Measurements from ENCODE around the gene CRABP2. TPM values are rescaled to one million over a fixed set of nuclear protein-coding genes. Genes with fewer than 3 reads are reported as not detected.

Gene CRABP2
- total and polyA plus RNA-seq, 2 donors (not counting 3 experiments of a cell fraction or from before 2014, with no cell fraction given), result 0.32 to 1.0 TPM

DNA sequence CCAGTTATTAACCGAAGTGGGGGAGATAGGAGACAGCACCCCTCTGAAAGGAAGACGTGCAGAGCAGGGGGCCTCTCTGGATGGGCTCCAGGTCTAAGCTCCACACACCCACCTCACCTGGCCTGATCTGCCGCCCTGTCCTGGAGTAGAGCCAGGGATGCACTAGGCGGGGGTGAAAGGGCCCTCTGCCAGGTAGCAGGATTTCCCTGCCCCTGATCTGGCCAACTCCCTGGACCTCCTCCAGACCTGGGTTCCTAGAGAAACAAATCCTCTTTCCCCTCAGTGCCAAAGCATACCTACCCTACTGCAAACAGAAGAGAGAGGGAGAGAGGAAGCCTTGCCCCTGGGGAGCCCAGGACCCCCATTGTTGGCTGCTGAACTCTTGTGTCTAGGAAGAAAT lies 2.0 kb downstream of the CRABP2 start:
- DNase-seq (ENCODE audit: low read depth, low spot score) (no peak), FAIRE-seq (no peak)
- H3K27me3 ChIP-seq (ENCODE audit: control insufficient read depth in 2 of 2, insufficient read depth in 2 of 2, low read length in 2 of 2), result peaks cover 0 to 3% of the 10 kb centered on the region in 2 experiments
- no peak for TF ChIP-seq GATA2 (IDR thresholded peaks at IDR 0.05; ENCODE audit: insufficient read depth, insufficient read length, low read depth, low read length)
- TF ChIP-seq, protein P1, sequence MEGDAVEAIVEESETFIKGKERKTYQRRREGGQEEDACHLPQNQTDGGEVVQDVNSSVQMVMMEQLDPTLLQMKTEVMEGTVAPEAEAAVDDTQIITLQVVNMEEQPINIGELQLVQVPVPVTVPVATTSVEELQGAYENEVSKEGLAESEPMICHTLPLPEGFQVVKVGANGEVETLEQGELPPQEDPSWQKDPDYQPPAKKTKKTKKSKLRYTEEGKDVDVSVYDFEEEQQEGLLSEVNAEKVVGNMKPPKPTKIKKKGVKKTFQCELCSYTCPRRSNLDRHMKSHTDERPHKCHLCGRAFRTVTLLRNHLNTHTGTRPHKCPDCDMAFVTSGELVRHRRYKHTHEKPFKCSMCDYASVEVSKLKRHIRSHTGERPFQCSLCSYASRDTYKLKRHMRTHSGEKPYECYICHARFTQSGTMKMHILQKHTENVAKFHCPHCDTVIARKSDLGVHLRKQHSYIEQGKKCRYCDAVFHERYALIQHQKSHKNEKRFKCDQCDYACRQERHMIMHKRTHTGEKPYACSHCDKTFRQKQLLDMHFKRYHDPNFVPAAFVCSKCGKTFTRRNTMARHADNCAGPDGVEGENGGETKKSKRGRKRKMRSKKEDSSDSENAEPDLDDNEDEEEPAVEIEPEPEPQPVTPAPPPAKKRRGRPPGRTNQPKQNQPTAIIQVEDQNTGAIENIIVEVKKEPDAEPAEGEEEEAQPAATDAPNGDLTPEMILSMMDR (IDR thresholded peaks at IDR 0.05; ENCODE audit: extremely low read depth in 1 of 2, insufficient read depth in 1 of 2, low read depth in 1 of 2, low read length in 2 of 2), result no peak
- BruUV-seq (replicated peaks), result no TSS peak
- intact Hi-C loops (cut with micrococcal nuclease) (no loop called here), dilution Hi-C loops (cut with MboI; ENCODE audit: extremely low pct_ligation_motif_present, low sequenced_read_pairs) (no loop called here)
- H2AFZ ChIP-seq (ENCODE audit: low read depth, low read length), result no peak overlapping the region
- ChIA-PET CTCF (interaction anchor here (0.8 to 15.5 kb wide), 6 partner anchors 14 to 79 kb away, joined by 3 to 453 read pairs (median 4); partner anchors contain the start of gene NES), POLR2A (no interaction called here)
- no peaks in the 10 kb centered on the region for H4K20me1 ChIP-seq (replicated peaks; ENCODE audit: control insufficient read depth, extremely low read depth, insufficient read depth, low read length)
- H3K36me3 ChIP-seq (ENCODE audit: control insufficient read depth in 2 of 2, extremely low read depth in 1 of 2, insufficient read depth in 2 of 2, low read length in 2 of 2), result no peaks in the 10 kb centered on the region
- no peaks in the 10 kb centered on the region for H3K9me1 ChIP-seq (replicated peaks; ENCODE audit: control insufficient read depth, extremely low read depth, insufficient read depth, low read length)
- H3K27ac ChIP-seq (ENCODE audit: insufficient read depth, low read depth, low read length), result no peak overlapping the region
- no peak overlapping the region for H3K4me2 ChIP-seq (ENCODE audit: insufficient read depth, low read length)
- no peaks in the 10 kb centered on the region for H3K79me2 ChIP-seq (ENCODE audit: control insufficient read depth, insufficient read depth, low read length)
- no peak overlapping the region for H3K9ac ChIP-seq (replicated peaks; ENCODE audit: extremely low read depth, insufficient read depth, low read length)
- H3K9me3 ChIP-seq (replicated peaks; ENCODE audit: control insufficient read depth, insufficient read depth, low read length), result no peaks in the 10 kb centered on the region
- no peak overlapping the region for H3K4me3 ChIP-seq (replicated peaks in 1 of 3; ENCODE audit: insufficient read depth in 1 of 3, low read depth in 1 of 3, low read length in 3 of 3)
- peaks cover 19% of the 10 kb centered on the region for H3K4me1 ChIP-seq (ENCODE audit: control insufficient read depth, extremely low read depth, insufficient read depth, low read length)

DNA sequence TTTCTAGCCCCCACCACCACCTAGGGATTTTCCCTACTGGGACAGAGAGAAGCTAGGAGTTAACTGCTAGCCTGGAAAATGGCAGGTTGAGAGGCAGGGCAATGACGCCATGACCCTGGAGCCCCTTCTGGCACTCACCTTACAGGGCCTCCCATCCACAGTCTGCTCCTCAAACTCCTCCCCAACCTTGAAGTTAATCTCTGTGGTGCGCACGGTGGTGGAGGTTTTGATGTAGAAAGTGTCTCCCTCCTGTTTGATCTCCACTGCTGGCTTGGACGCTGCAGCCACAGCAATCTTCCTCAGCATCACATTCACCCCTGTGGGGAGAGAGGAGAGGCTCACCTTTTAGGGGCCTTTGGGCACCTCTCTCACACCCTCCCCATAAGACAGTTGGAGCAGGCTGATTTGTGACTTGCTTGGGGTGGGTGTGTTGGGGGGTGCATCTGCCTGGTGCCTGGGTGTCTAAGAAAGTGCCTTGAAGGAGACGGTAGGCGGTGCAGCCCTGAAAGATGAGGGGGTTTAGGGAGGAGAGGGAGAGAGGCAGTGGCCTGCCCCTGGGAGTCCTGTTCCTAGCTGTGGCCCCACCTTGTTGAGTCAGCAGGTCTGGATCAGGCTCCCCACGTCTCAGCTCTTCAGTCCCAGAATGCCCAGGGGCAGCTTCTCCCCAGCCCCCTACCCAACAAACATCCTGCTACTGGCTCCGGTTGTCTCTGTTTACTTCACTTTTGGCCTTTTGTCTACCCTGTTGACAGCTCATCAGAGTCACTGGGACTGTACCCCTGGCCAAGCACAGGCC lies 4.4 kb downstream of the CRABP2 start:
- no peak overlapping the region for H3K27ac ChIP-seq (ENCODE audit: insufficient read depth, low read depth, low read length)
- H3K79me2 ChIP-seq (ENCODE audit: control insufficient read depth, insufficient read depth, low read length), result no peaks in the 10 kb centered on the region
- H3K4me2 ChIP-seq (ENCODE audit: insufficient read depth, low read length), result no peak overlapping the region
- no peaks in the 10 kb centered on the region for H3K36me3 ChIP-seq (ENCODE audit: control insufficient read depth in 2 of 2, extremely low read depth in 1 of 2, insufficient read depth in 2 of 2, low read length in 2 of 2)
- H3K9me1 ChIP-seq (replicated peaks; ENCODE audit: control insufficient read depth, extremely low read depth, insufficient read depth, low read length), result no peaks in the 10 kb centered on the region
- H3K4me3 ChIP-seq (replicated peaks in 1 of 3; ENCODE audit: insufficient read depth in 1 of 3, low read depth in 1 of 3, low read length in 3 of 3), result no peak overlapping the region
- no peaks in the 10 kb centered on the region for H3K9me3 ChIP-seq (replicated peaks; ENCODE audit: control insufficient read depth, insufficient read depth, low read length)
- TF ChIP-seq JUN (IDR thresholded peaks at IDR 0.05; ENCODE audit: borderline replicate concordance, insufficient read depth, insufficient read length, low read depth), result no peak
- TF ChIP-seq, protein P2, sequence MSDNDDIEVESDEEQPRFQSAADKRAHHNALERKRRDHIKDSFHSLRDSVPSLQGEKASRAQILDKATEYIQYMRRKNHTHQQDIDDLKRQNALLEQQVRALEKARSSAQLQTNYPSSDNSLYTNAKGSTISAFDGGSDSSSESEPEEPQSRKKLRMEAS (IDR thresholded peaks at IDR 0.05; ENCODE audit: insufficient read depth, insufficient read length), result no peak
- TF ChIP-seq GATA2 (IDR thresholded peaks at IDR 0.05; ENCODE audit: insufficient read depth, insufficient read length, low read depth, low read length), result no peak
- no peak for TF ChIP-seq POLR2AphosphoS5 (IDR thresholded peaks at IDR 0.05; ENCODE audit: insufficient read depth, low read depth, low read length)
- no peak for TF ChIP-seq EZH2 (IDR thresholded peaks at IDR 0.05; ENCODE audit: borderline replicate concordance, low read depth, low read length, severe bottlenecking)
- TF ChIP-seq FOS (IDR thresholded peaks at IDR 0.05; ENCODE audit: borderline replicate concordance, insufficient read depth, low read length), result no peak
- TF ChIP-seq MYC (IDR thresholded peaks at IDR 0.05; ENCODE audit: low read depth, low read length), result no peak
- TF ChIP-seq, protein P1 (IDR thresholded peaks at IDR 0.05; ENCODE audit: extremely low read depth in 1 of 2, insufficient read depth in 1 of 2, low read depth in 1 of 2, low read length in 2 of 2), result no peak
- TF ChIP-seq POLR2A (IDR thresholded peaks at IDR 0.05; ENCODE audit: low read depth, low read length), result no peak
- POLR2A ChIA-PET, result no interaction called here
- intact Hi-C loops (cut with micrococcal nuclease), result no loop called here
- H2AFZ ChIP-seq (ENCODE audit: low read depth, low read length), result no peak overlapping the region
- no peak for DNase-seq (ENCODE audit: low read depth, low spot score)
- CTCF ChIA-PET, result interaction anchor here (1.0 to 15.5 kb wide), 7 partner anchors 10 to 190 kb away, joined by 3 to 453 read pairs (median 4); no protein-coding TSS in a partner anchor
- H4K20me1 ChIP-seq (replicated peaks; ENCODE audit: control insufficient read depth, extremely low read depth, insufficient read depth, low read length), result no peaks in the 10 kb centered on the region
- no peak overlapping the region for H3K9ac ChIP-seq (replicated peaks; ENCODE audit: extremely low read depth, insufficient read depth, low read length)
- H3K27me3 ChIP-seq (ENCODE audit: control insufficient read depth in 2 of 2, insufficient read depth in 2 of 2, low read length in 2 of 2), result peaks cover 0 to 2% of the 10 kb centered on the region in 2 experiments
- FAIRE-seq, result no peak
- H3K4me1 ChIP-seq (ENCODE audit: control insufficient read depth, extremely low read depth, insufficient read depth, low read length), result peaks cover 12% of the 10 kb centered on the region
- no TSS peak for BruUV-seq (replicated peaks)
- dilution Hi-C loops (cut with MboI; ENCODE audit: extremely low pct_ligation_motif_present, low sequenced_read_pairs), result no loop called here

All from endothelial cell of umbilical vein (primary cell).